Measurements from ENCODE around the gene GRIN1.

- no peak for TF ChIP-seq POLR2A (IDR thresholded peaks at IDR 0.05; ENCODE audit: low read length)
- TF ChIP-seq GATA1 (IDR thresholded peaks at IDR 0.05; ENCODE audit: low read depth, low read length) = no peak
These were observed 14.0 kb downstream of the GRIN1 start for GRCh38 chr9:137152844-137153405.
